Heart left ventricle (tissue), 16 donors: Measurements from ENCODE around the gene TPRN. TPM values are rescaled to one million over a fixed set of nuclear protein-coding genes. Genes with fewer than 3 reads are reported as not detected.

ENCODE experiments used
- ATAC-seq, 4 donors: fragments of 200-7000 bp; cut with Tn5 transposase; one replicate each; pipeline ENCODE4 v1.9.1; 2020 to 2022; ENCODE audit warnings: moderate library complexity in 4 of 4, mild to moderate bottlenecking in 3 of 4, moderate number of reproducible peaks in 1 of 4
- DNase-seq, 5 donors: peaks; one replicate each; pipeline ENCODE4 v3.0.0-alpha.2; 2020
- H3K27ac ChIP-seq, 12 donors: fragments of 200-600 bp; sonication (generic) in 4 of 12; one replicate each; pipeline versions ENCODE4 v1.5.0 to v1.8.0; 2016 to 2022; ENCODE audit warnings: mild to moderate bottlenecking in 2 of 12
- H3K27me3 ChIP-seq, 9 donors: fragments of 200-600 bp; sonication (generic) in 2 of 9; one replicate each; pipeline versions ENCODE4 v1.5.1 to v1.8.0; 2016 to 2022; ENCODE audit warnings: mild to moderate bottlenecking in 3 of 9
- H3K36me3 ChIP-seq, 9 donors: fragments of 200-600 bp; sonication (generic) in 2 of 9; one replicate each; pipeline versions ENCODE4 v1.5.0 to v1.8.0; 2018 to 2022; ENCODE audit warnings: mild to moderate bottlenecking in 2 of 9
- H3K4me1 ChIP-seq, 12 donors: fragments of 200-600 bp; sonication (generic) in 4 of 12; one replicate each; pipeline versions ENCODE4 v1.5.0 to v1.8.0; 2016 to 2022; ENCODE audit warnings: mild to moderate bottlenecking in 3 of 12
- H3K4me3 ChIP-seq, 12 donors: fragments of 200-600 bp; sonication (generic) in 4 of 12; one replicate each; pipeline versions ENCODE4 v1.5.0 to v1.8.0; 2017 to 2022; ENCODE audit warnings: mild to moderate bottlenecking in 9 of 12, moderate library complexity in 4 of 12
- H3K9me3 ChIP-seq, 12 donors: fragments of 200-600 bp; sonication (generic) in 4 of 12; one replicate each; pipeline versions ENCODE4 v1.5.0 to v1.8.0; 2016 to 2022; ENCODE audit warnings: mild to moderate bottlenecking in 1 of 12
- CTCF ChIP-seq, 12 donors: fragments of 200-600 bp; sonication (generic) in 4 of 12; IDR thresholded peaks; one replicate each; pipeline versions ENCODE4 v1.5.0 to v1.8.0; 2018 to 2022; ENCODE audit warnings: antibody characterized with exemption in 12 of 12, mild to moderate bottlenecking in 5 of 12
- POLR2A ChIP-seq, 2 donors: fragments of 450-650 bp; IDR thresholded peaks; one replicate each; pipeline ENCODE4 v1.6.1; 2017; ENCODE audit warnings: antibody characterized with exemption in 2 of 2, mild to moderate bottlenecking in 2 of 2, moderate library complexity in 2 of 2
- WGBS, 4 donors: extraction: QIAGEN DNeasy Blood & Tissue Kit in 2 of 4; methylation state at CpG; one replicate each; pipeline versions ENCODE4 v1.1.5 to v1.1.7; 2013 to 2018; 5-methylcytosine and 5-hydroxymethylcytosine counted together
- intact Hi-C, 10 donors: fragments of 100-400 bp; cut with DNase I; formaldehyde crosslinking; loops; one replicate each; pipeline versions ENCODE4 v1.11.1 to v1.14.2; 2022
- polyA plus RNA-seq, 2 donors: library from polyadenylated mRNA; stranded (reverse); fragments of 200-250 nt; gene quantifications; one replicate each; pipeline ENCODE4 v1.2.3, GENCODE V29; 2013
- total RNA-seq, 9 donors: library from RNA; depleted of rRNA in 2 of 9; stranded (reverse); fragments of >200 nt in 2 of 9; fragmentation: NEBNext Ultra II Directional in 3 of 9; extraction: Animal tissue kit (Norgen Biotek cat#: 25700) in 3 of 9; gene quantifications; one replicate each; pipeline versions ENCODE4 v1.1.0 to v1.2.4, GENCODE V29; 2016 to 2023
- donor health status: ischemic (EF 13 %, LVEDD 7.1; RV severe dilation, severe dysfunction).
- donor health status: healthy with polysubstance abuse.
- donor health status: DM: no; HTN: yes; CAD: no.
- donor health status: DM: no; HTN: no; CAD: no.
- donor health status: ischemic (EF 25% LVEDD 6.9; RV normal size, moderate dysfunction).
- donor health status: ischemic (EF 25% LVEDD 5.7; RV mildly dilated, moderate dysfunction).
- donor health status: healthy.
- donor health status: DM: yes; HTN: yes; CAD: no.
- donor health status: ischemic (EF 35%, LVEDD 5.7; RV mildly dilated, moderate dysfunction).
- donor health status: nonischemic (EF 11% LVEDD 7.7; RV severe dilation, severe dysfunction).
- donor health status: DM: yes; HTN: yes; CAD: no.
- donor health status: PGD.
- donor health status: ischemic (EF 29% LVEDD 5.4; RV normal size, mild dysfunction).
- donor health status: nonischemic (EF 23%, LVEDD 6.1; RV moderate dilation, normal function).

The TPRN gene
- total and polyA plus RNA-seq, 11 donors: 11.5 to 18.0 (median 16.6) TPM

- H3K4me1 ChIP-seq: peaks cover 0 to 8% (median under 1%) of the 10 kb centered on the region in 12 donors
- H3K9me3 ChIP-seq: no peaks in the 10 kb centered on the region
- intact Hi-C loops: loop anchor here in 7 of 10 donors (2.0 to 10.0 kb wide), 7 partner anchors 37 to 444 kb away; partner anchors contain the start of genes ANAPC2 (in 4 of the 7) and SSNA1 (in 4 of the 7)
- no peak overlapping the region for H3K4me3 ChIP-seq
- ATAC-seq (no peak), DNase-seq (no peak)
- no peaks in the 10 kb centered on the region for H3K36me3 ChIP-seq
- TF ChIP-seq POLR2A (IDR thresholded peaks at IDR 0.05): no peak
- no peak for TF ChIP-seq CTCF (IDR thresholded peaks at IDR 0.05)
- 41 to 71% (median 64%) methylated on average over 11 to 27 of the region's 27 CpGs for WGBS, 4 donors
- H3K27me3 ChIP-seq: peaks cover 8 to 50% (median 35%) of the 10 kb centered on the region in 9 donors
- H3K27ac ChIP-seq: no peak overlapping the region
Observed at GRCh38 chr9:137228968-137229896, 28.7 kb upstream of the TPRN start.

DNA sequence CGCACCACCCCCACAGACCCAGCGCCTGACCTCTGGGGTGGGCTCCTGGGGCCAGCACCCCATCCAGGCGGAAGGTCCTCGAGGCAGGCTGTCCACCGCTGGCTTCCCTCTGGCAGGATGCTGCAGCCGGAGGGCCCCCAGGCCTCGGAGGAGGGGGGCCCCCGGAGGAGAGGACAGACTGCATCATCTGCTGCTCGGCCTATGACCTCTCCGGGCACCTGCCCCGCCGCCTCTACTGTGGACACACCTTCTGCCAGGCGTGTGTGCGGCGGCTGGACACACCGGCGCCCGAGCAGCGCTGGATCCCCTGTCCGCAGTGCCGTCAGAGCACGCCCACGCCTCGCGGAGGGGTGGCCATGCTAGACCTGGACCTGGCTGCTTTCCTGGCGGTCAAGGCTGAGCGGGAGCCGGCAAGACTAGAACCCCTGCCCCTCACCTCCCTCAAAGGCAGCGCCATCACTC, 28.0 kb upstream of the TPRN start:
- ATAC-seq (no peak), DNase-seq (no peak)
- intact Hi-C loops: loop anchor here in 7 of 10 donors (2.0 to 10.0 kb wide), 7 partner anchors 36 to 444 kb away; partner anchors contain the start of genes ANAPC2 (in 4 of the 7) and SSNA1 (in 4 of the 7)
- H3K4me1 ChIP-seq: peaks cover 0 to 14% (median 6%) of the 10 kb centered on the region in 12 donors
- no peaks in the 10 kb centered on the region for H3K9me3 ChIP-seq
- H3K27me3 ChIP-seq: peaks cover 8 to 50% (median 32%) of the 10 kb centered on the region in 9 donors
- no peak overlapping the region for H3K27ac ChIP-seq
- H3K36me3 ChIP-seq: no peaks in the 10 kb centered on the region
- TF ChIP-seq CTCF (IDR thresholded peaks at IDR 0.05) (no peak), POLR2A (IDR thresholded peaks at IDR 0.05) (no peak)
- no peak overlapping the region for H3K4me3 ChIP-seq
- WGBS, 4 donors: 56 to 100% (median 68%) methylated on average over 1 to 29 of the region's 29 CpGs

DNA sequence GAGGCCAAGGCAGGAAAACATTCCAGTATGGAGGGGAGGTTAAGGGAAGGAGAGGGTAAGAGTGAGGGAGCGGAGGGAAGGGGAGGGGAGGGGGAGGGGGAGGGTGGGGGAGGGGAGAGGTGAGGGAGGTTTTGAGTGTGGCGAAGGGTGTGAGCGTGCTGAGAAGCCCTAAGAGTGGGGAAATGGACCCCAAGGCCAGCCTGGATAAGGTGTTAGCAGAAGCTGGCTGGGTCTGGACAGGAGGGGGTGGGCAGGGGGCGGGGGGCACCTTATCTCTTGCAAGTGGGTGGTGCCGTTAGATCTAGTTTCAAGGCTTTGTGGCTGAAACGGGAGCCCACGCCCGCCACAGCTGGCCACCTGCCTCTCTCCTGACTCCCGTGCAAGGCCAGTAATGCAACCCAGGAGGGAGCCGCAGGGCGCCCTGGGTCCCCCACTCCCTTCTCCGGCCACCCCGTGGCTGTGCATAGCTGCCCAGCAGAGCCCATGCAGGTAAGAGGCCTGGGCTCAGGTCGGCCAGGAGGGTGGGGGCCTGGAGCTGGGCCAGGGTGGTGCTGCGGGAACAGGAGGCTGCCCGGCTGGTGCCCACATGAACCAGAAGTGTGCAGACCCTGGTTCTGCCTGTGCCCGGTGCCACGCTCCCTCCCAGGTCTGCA, 27.4 kb upstream of the TPRN start:
- intact Hi-C loops: loop anchor here (1.0 to 10.0 kb wide), 10 partner anchors 36 to 443 kb away; partner anchors contain the start of genes ANAPC2 (in 4 of the 10) and SSNA1 (in 4 of the 10)
- Histone ChIP-seq H3K4me3 (no peak overlapping the region), H3K4me1 (peaks cover 0 to 17% (median 8%) of the 10 kb centered on the region in 12 donors), H3K9me3 (no peaks in the 10 kb centered on the region), H3K27ac (no peak overlapping the region), H3K36me3 (no peaks in the 10 kb centered on the region), H3K27me3 (peaks cover 8 to 45% (median 32%) of the 10 kb centered on the region in 9 donors)
- 27 to 41% (median 38%) methylated on average over 15 to 18 of the region's 18 CpGs for WGBS, 4 donors
- ATAC-seq (no peak), DNase-seq (no peak)
- no peak for TF ChIP-seq CTCF (IDR thresholded peaks at IDR 0.05)
- TF ChIP-seq POLR2A (IDR thresholded peaks at IDR 0.05): no peak
